Osteocyte (in vitro differentiated cells): ENCODE results near the gene CCDC68. TPM values are rescaled to one million over a fixed set of nuclear protein-coding genes. Genes with fewer than 3 reads are reported as not detected.

Experiments used
- DNase-seq: peaks from one replicate; pipeline ENCODE4 v3.0.0; 2021; ENCODE audit warnings: mixed read lengths; ENCODE audit not compliant: unreplicated experiment; ENCODE audit errors: extremely low spot score
- H3K27ac Mint-ChIP-seq: one replicate; pipeline ENCODE4 v1.8.0; 2021; ENCODE audit warnings: mild to moderate bottlenecking, mixed read lengths; ENCODE audit not compliant: unreplicated experiment
- H3K27me3 Mint-ChIP-seq: one replicate; pipeline ENCODE4 v1.8.0; 2021; ENCODE audit warnings: mixed read lengths; ENCODE audit not compliant: unreplicated experiment
- H3K36me3 Mint-ChIP-seq: one replicate; pipeline ENCODE4 v1.8.0; 2021; ENCODE audit warnings: mixed read lengths; ENCODE audit not compliant: unreplicated experiment
- H3K4me1 Mint-ChIP-seq: one replicate; pipeline ENCODE4 v1.8.0; 2021; ENCODE audit warnings: mixed read lengths; ENCODE audit not compliant: unreplicated experiment
- H3K4me3 Mint-ChIP-seq: one replicate; pipeline ENCODE4 v1.8.0; 2021; ENCODE audit warnings: mild to moderate bottlenecking, moderate library complexity, mixed read lengths; ENCODE audit not compliant: unreplicated experiment
- H3K9me3 Mint-ChIP-seq: one replicate; pipeline ENCODE4 v1.8.0; 2021; ENCODE audit warnings: mixed read lengths; ENCODE audit not compliant: unreplicated experiment
- CTCF ChIP-seq: fragments of 200-600 bp; sonication (generic); IDR thresholded peaks from 2 replicates; pipeline ENCODE4 v1.5.0; 2021; ENCODE audit warnings: antibody characterized with exemption, mild to moderate bottlenecking, moderate library complexity
- total RNA-seq: library from RNA; stranded (reverse); gene quantifications from 2 replicates; pipeline ENCODE4 v1.2.1, GENCODE V29; 2021

CCDC68 gene
- total RNA-seq, 1 donor from 2014 or later = not detected

GRCh38 chr18:54984908-54985307 lies 25.6 kb upstream of the CCDC68 start:
- no peaks in the 10 kb centered on the region for H3K4me1 Mint-ChIP-seq
- H3K9me3 Mint-ChIP-seq = no peaks in the 10 kb centered on the region
- H3K36me3 Mint-ChIP-seq = no peaks in the 10 kb centered on the region
- TF ChIP-seq CTCF = no peak
- no peak for DNase-seq
- H3K27me3 Mint-ChIP-seq = peaks cover 4% of the 10 kb centered on the region
- no peak overlapping the region for H3K4me3 Mint-ChIP-seq
- no peak overlapping the region for H3K27ac Mint-ChIP-seq

DNA sequence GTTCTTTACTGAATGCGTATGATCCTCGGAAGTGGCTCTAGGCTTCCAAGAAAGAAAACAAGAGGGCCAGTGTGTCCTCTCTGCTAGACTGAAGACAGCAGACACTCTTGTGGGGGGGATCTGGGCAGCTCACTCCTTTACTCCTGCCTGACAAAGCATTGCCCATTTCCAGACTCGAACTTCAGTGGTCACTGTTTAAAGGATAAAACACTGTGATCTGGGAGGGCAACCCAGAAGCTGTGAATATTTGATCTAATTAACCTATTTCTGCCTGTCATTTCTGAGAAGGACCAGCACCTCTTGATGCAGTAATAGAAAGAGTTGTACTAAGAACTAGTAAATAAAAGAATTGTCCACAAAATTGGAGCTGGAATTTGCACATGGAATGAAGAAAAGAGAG lies 24.5 kb upstream of the CCDC68 start:
- H3K27ac Mint-ChIP-seq = no peak overlapping the region
- H3K9me3 Mint-ChIP-seq = no peaks in the 10 kb centered on the region
- H3K36me3 Mint-ChIP-seq = no peaks in the 10 kb centered on the region
- no peak overlapping the region for H3K4me3 Mint-ChIP-seq
- no peak for DNase-seq
- H3K27me3 Mint-ChIP-seq = peaks cover 4% of the 10 kb centered on the region
- no peak for TF ChIP-seq CTCF
- no peaks in the 10 kb centered on the region for H3K4me1 Mint-ChIP-seq

GRCh38 chr18:54983041-54983686 lies 23.9 kb upstream of the CCDC68 start:
- Mint-ChIP-seq H3K4me1 (no peaks in the 10 kb centered on the region), H3K9me3 (peaks cover 4% of the 10 kb centered on the region)

GRCh38 chr18:54981076-54981475 lies 21.8 kb upstream of the CCDC68 start:
- H3K27me3 Mint-ChIP-seq = no peaks in the 10 kb centered on the region
- peaks cover 6% of the 10 kb centered on the region for H3K9me3 Mint-ChIP-seq
- peaks cover 3% of the 10 kb centered on the region for H3K4me1 Mint-ChIP-seq
- no peak for DNase-seq
- no peak overlapping the region for H3K27ac Mint-ChIP-seq
- H3K36me3 Mint-ChIP-seq = peaks cover 2% of the 10 kb centered on the region
- no peak overlapping the region for H3K4me3 Mint-ChIP-seq
- no peak for TF ChIP-seq CTCF

More at GRCh38 chr18:54983041-54983686, 23.9 kb upstream of the CCDC68 start:
- Mint-ChIP-seq H3K27ac (no peak overlapping the region), H3K4me3 (no peak overlapping the region), H3K36me3 (peaks cover 2% of the 10 kb centered on the region), H3K27me3 (peaks cover 2% of the 10 kb centered on the region)
- peak; percentile 85 for TF ChIP-seq CTCF
- no peak for DNase-seq

DNA sequence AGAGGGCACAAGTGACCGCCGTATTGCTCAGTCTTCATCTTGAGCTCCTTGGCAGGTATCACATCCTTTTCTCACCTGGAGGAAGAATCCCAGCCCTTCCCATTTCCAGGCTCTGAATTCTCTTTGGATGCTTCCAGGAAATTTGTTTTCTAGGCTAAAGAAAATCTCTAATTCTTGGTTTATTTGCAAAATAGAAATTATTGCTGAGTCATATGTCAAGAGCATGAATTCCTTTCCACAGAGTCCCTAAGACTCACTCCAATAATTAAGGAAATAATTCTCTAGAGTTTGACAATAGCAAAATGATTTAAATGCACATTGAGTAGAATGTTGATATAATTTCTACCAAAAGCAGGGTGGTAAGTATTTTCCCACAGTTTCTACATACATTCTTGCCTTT lies 16.3 kb upstream of the CCDC68 start:
- H3K27ac Mint-ChIP-seq = peak overlapping the region; percentile 70
- peaks cover 2% of the 10 kb centered on the region for H3K36me3 Mint-ChIP-seq
- TF ChIP-seq CTCF = no peak
- no peak overlapping the region for H3K4me3 Mint-ChIP-seq
- no peak for DNase-seq
- H3K9me3 Mint-ChIP-seq = peaks cover 13% of the 10 kb centered on the region
- peaks cover 12% of the 10 kb centered on the region for H3K4me1 Mint-ChIP-seq
- no peaks in the 10 kb centered on the region for H3K27me3 Mint-ChIP-seq
